Prostate gland (tissue), 2 donors: ENCODE measurements around the gene GATB. TPM values are rescaled to one million over a fixed set of nuclear protein-coding genes. Genes with fewer than 3 reads are reported as not detected.

Experiments used
- DNase-seq: peaks from one replicate; pipeline ENCODE4 v3.0.0-alpha.2; 2019; ENCODE audit warnings: low spot score
- H3K27ac ChIP-seq, 2 donors: fragments of 200-600 bp; sonication (generic); 2 replicates each; pipeline ENCODE4 v1.5.1; 2017 to 2019
- H3K27me3 ChIP-seq: fragments of 200-600 bp; sonication (generic); replicated peaks from 2 replicates; pipeline ENCODE4 v1.5.1; 2019; ENCODE audit not compliant: insufficient read depth
- H3K36me3 ChIP-seq, 2 donors: fragments of 200-600 bp; sonication (generic); 1 replicate in 1 of 2; 2 replicates in 1 of 2; pipeline versions ENCODE4 v1.5.1 to v1.8.1; 2017 to 2019
- H3K4me1 ChIP-seq: fragments of 200-600 bp; sonication (generic); replicated peaks from 2 replicates; pipeline ENCODE4 v1.5.1; 2019
- H3K4me3 ChIP-seq, 2 donors: fragments of 200-600 bp; sonication (generic); 2 replicates each; pipeline ENCODE4 v1.5.1; 2017 to 2019
- H3K9me3 ChIP-seq: fragments of 200-600 bp; sonication (generic); 2 replicates; pipeline ENCODE4 v1.5.1; 2017
- CTCF ChIP-seq, 4 experiments: fragments of 200-600 bp in 2 of 4; fragments of 450-650 bp in 2 of 4; sonication (generic) in 2 of 4; IDR thresholded peaks; 1 replicate in 3 of 4; 2 replicates in 1 of 4; pipeline ENCODE4 v1.5.1; 2016 to 2019; ENCODE audit warnings: antibody characterized with exemption in 4 of 4, mild to moderate bottlenecking in 2 of 4, moderate library complexity in 2 of 4
- POLR2A ChIP-seq: fragments of 450-650 bp; IDR thresholded peaks from one replicate; pipeline ENCODE4 v1.6.1; 2016; ENCODE audit warnings: antibody characterized with exemption, mild to moderate bottlenecking
- POLR2AphosphoS5 ChIP-seq: sonication (generic); formaldehyde crosslinking; IDR thresholded peaks from one replicate; pipeline ENCODE4 v1.6.1; 2017; ENCODE audit warnings: antibody characterized with exemption
- WGBS: methylation state at CpG from one replicate; pipeline ENCODE4 v1.1.5; 2018; 5-methylcytosine and 5-hydroxymethylcytosine counted together
- intact Hi-C: fragments of 100-400 bp; cut with DNase I; formaldehyde crosslinking; loops from one replicate; pipeline ENCODE4 v1.14.2; 2022
- total RNA-seq, 2 donors: library from RNA; depleted of rRNA; stranded (reverse); fragments of >200 nt; gene quantifications; one replicate each; pipeline ENCODE4 v1.1.0, GENCODE V29; 2016

GATB gene
- total RNA-seq, 2 donors from 2014 or later: 15.8 to 38.7 TPM

GRCh38 chr4:151688003-151688784, 72.6 kb downstream of the GATB start:
- no peaks in the 10 kb centered on the region for H3K36me3 ChIP-seq
- no peak overlapping the region for H3K4me3 ChIP-seq
- H3K27me3 ChIP-seq: no peaks in the 10 kb centered on the region
- no peak for DNase-seq
- H3K4me1 ChIP-seq: peaks cover 19% of the 10 kb centered on the region
- peak overlapping the region in 1 of 2 donors; percentile 39 for H3K27ac ChIP-seq
- 45% methylated on average over 14 of the region's 14 CpGs for WGBS
- no peaks in the 10 kb centered on the region for H3K9me3 ChIP-seq
- TF ChIP-seq POLR2A: no peak
- TF ChIP-seq CTCF (IDR thresholded peaks at IDR 0.05): no peak
- no peak for TF ChIP-seq POLR2AphosphoS5
- intact Hi-C loops: no loop called here

- no peak for DNase-seq
- WGBS: 35% methylated on average over 11 of the region's 11 CpGs
- no peaks in the 10 kb centered on the region for H3K9me3 ChIP-seq
- H3K4me3 ChIP-seq: no peak overlapping the region
- H3K36me3 ChIP-seq: no peaks in the 10 kb centered on the region
- TF ChIP-seq CTCF (IDR thresholded peaks at IDR 0.05) (no peak), POLR2AphosphoS5 (peak; percentile 36)
- peaks cover 15% of the 10 kb centered on the region for H3K4me1 ChIP-seq
- H3K27ac ChIP-seq: peak overlapping the region in 1 of 2 donors; percentile 39
- intact Hi-C loops: no loop called here
- H3K27me3 ChIP-seq: no peaks in the 10 kb centered on the region
Observed at GRCh38 chr4:151687021-151687640, 73.7 kb downstream of the GATB start.

DNA sequence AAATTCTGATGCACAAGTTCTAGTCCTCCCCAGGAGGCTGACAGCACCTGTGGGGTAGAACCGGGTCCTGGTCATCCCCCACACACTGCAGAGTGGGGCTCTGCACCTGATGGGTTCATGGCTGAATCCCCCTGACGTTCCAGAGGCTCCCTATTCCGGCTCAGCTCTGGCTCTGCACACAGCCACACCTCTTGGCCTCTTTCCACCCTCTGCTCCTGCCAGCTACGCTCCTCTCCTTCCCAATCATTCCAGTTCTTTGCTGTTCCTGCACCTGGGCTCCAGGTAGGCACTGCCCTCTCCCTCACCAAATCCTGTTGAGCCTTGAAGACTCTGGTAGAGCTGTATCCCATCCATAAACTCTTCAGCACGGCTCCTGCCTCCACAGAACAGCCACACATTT, 75.5 kb downstream of the GATB start:
- TF ChIP-seq POLR2AphosphoS5 (no peak), CTCF (IDR thresholded peaks at IDR 0.05) (no peak), POLR2A (no peak)
- Histone ChIP-seq H3K27me3 (no peaks in the 10 kb centered on the region), H3K27ac (no peak overlapping the region), H3K4me3 (no peak overlapping the region), H3K36me3 (no peaks in the 10 kb centered on the region), H3K4me1 (peaks cover 11% of the 10 kb centered on the region), H3K9me3 (no peaks in the 10 kb centered on the region)
- intact Hi-C loops: no loop called here
- DNase-seq: no peak
- WGBS: 43% methylated on average over 5 of the region's 5 CpGs

GRCh38 chr4:151681085-151681484, 79.7 kb downstream of the GATB start:
- Histone ChIP-seq H3K27me3 (no peaks in the 10 kb centered on the region), H3K9me3 (no peaks in the 10 kb centered on the region), H3K4me3 (no peak overlapping the region), H3K4me1 (no peaks in the 10 kb centered on the region), H3K36me3 (no peaks in the 10 kb centered on the region), H3K27ac (no peak overlapping the region)
- TF ChIP-seq POLR2A (no peak), POLR2AphosphoS5 (no peak), CTCF (IDR thresholded peaks at IDR 0.05) (no peak)
- DNase-seq: no peak
- WGBS: 95% methylated on average over 4 of the region's 4 CpGs
- intact Hi-C loops: no loop called here

- 89% methylated on average over 8 of the region's 8 CpGs for WGBS
- H3K27me3 ChIP-seq: no peaks in the 10 kb centered on the region
Observed at GRCh38 chr4:151679231-151679630, 81.6 kb downstream of the GATB start.

More at GRCh38 chr4:151679231-151679630, 81.6 kb downstream of the GATB start:
- no peak overlapping the region for H3K4me3 ChIP-seq
- no peak for DNase-seq
- intact Hi-C loops: no loop called here
- H3K4me1 ChIP-seq: no peaks in the 10 kb centered on the region
- H3K9me3 ChIP-seq: no peaks in the 10 kb centered on the region
- no peak overlapping the region for H3K27ac ChIP-seq
- no peaks in the 10 kb centered on the region for H3K36me3 ChIP-seq
- TF ChIP-seq POLR2AphosphoS5 (no peak), POLR2A (no peak), CTCF (IDR thresholded peaks at IDR 0.05) (no peak)
